ENCODE data around the gene FAM98C.

The FAM98C gene

GRCh38 chr19:38451629-38452028 lies 48.7 kb downstream of the FAM98C start:
- no peak for TF ChIP-seq CTCF (conservative IDR thresholded peaks at IDR 0.05; ENCODE audit: low read depth, low read length)

DNA sequence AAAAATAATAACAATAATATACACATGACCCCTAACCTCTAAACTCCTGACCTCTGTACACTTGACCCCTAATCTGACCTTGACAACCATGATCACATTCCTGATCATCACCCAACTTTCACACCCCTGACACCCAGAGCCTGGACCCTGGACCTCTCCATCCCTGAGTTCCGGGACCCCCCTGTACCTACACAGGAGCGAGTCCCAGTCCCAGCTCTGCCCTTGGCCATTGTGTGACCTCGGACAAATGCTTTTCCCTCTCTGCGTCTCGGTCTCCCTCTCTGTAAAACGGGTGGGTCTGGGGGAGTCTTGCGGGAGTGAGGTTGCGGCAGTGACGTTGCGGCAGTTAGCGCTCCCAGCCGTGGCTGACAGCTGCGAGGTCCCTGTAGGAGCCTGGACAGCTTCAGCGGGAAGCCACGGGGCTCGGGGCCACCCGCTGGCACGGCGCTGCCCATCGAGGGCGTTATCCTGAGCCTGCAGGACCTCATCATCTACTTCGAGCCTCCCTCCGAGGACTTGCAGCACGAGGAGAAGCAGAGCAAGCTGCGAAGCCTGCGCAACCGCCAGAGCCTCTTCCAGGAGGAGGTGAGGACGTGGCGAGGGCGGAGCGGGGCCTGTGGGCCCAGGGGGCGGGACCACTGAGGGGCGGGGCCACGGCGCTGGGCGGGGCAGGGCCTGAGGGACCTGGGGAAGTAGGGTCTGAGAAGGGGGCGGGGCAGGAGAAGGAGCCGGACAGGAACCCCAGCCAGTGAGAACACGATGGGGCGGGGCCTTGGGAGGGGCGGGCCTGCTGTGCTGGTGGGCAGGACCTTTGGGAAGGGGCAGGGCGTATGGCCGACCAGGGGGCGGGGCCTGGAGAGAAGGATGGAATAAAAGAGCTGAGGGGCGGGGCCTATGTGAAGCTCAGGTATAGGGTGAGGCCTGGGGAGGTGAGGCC lies 49.8 kb downstream of the FAM98C start:
- Histone ChIP-seq H3K79me2 (ENCODE audit: insufficient read depth, low read depth) (no peaks in the 10 kb centered on the region), H3K4me2 (no peak overlapping the region), H2AFZ (ENCODE audit: low read depth) (no peak overlapping the region), H4K20me1 (ENCODE audit: insufficient read depth) (no peaks in the 10 kb centered on the region), H3K27me3 (ENCODE audit: insufficient read depth, low read depth) (peaks cover 33% of the 10 kb centered on the region), H3K4me3 (IDR thresholded peaks at IDR 0.05; ENCODE audit: insufficient read depth, low read depth, low read length) (no peak overlapping the region), H3K27ac (no peak overlapping the region), H3K36me3 (ENCODE audit: insufficient read depth) (no peaks in the 10 kb centered on the region), H3K4me1 (ENCODE audit: low read depth, poor library complexity, severe bottlenecking) (no peaks in the 10 kb centered on the region), H3K9ac (no peak overlapping the region)
- no peak for TF ChIP-seq CTCF (conservative IDR thresholded peaks at IDR 0.05; ENCODE audit: low read depth, low read length)

More at GRCh38 chr19:38451629-38452028, 48.7 kb downstream of the FAM98C start:
- Histone ChIP-seq H3K27me3 (ENCODE audit: insufficient read depth, low read depth) (peaks cover 24% of the 10 kb centered on the region), H3K36me3 (ENCODE audit: insufficient read depth) (no peaks in the 10 kb centered on the region), H3K9ac (no peak overlapping the region), H3K27ac (no peak overlapping the region), H3K4me2 (no peak overlapping the region), H2AFZ (ENCODE audit: low read depth) (no peak overlapping the region), H3K79me2 (ENCODE audit: insufficient read depth, low read depth) (no peaks in the 10 kb centered on the region), H4K20me1 (ENCODE audit: insufficient read depth) (no peaks in the 10 kb centered on the region), H3K4me1 (ENCODE audit: low read depth, poor library complexity, severe bottlenecking) (no peaks in the 10 kb centered on the region), H3K4me3 (IDR thresholded peaks at IDR 0.05; ENCODE audit: insufficient read depth, low read depth, low read length) (no peak overlapping the region)

GRCh38 chr19:38453596-38453995 lies 50.7 kb downstream of the FAM98C start:
- Histone ChIP-seq H4K20me1 (ENCODE audit: insufficient read depth) (no peaks in the 10 kb centered on the region), H3K9ac (no peak overlapping the region), H3K4me2 (no peak overlapping the region), H3K4me1 (ENCODE audit: low read depth, poor library complexity, severe bottlenecking) (no peaks in the 10 kb centered on the region), H3K4me3 (IDR thresholded peaks at IDR 0.05; ENCODE audit: insufficient read depth, low read depth, low read length) (no peak overlapping the region), H2AFZ (ENCODE audit: low read depth) (no peak overlapping the region), H3K27ac (no peak overlapping the region), H3K36me3 (ENCODE audit: insufficient read depth) (no peaks in the 10 kb centered on the region), H3K27me3 (ENCODE audit: insufficient read depth, low read depth) (peaks cover 37% of the 10 kb centered on the region), H3K79me2 (ENCODE audit: insufficient read depth, low read depth) (no peaks in the 10 kb centered on the region)
- TF ChIP-seq CTCF (conservative IDR thresholded peaks at IDR 0.05; ENCODE audit: low read depth, low read length), result no peak

DNA sequence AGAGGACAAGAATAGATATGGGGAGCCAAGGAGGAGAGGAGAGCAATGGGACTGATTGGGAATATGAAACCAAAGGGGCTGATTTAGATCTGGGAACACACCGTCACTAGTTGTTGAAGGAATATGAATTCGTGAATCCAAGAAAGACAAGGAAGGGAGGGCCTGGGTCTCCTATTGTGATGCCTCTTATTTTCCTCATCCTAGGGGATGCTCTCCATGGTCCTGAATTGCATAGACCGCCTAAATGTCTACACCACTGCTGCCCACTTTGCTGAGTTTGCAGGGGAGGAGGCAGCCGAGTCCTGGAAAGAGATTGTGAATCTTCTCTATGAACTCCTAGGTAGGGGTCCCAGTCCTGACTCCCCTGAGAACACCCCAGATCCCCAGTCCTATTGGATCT lies 52.1 kb downstream of the FAM98C start:
- TF ChIP-seq CTCF (conservative IDR thresholded peaks at IDR 0.05; ENCODE audit: low read depth, low read length), result no peak
- peaks cover 31% of the 10 kb centered on the region for H3K27me3 ChIP-seq (ENCODE audit: insufficient read depth, low read depth)

More for the DNA sequence above, 52.1 kb downstream of the FAM98C start:
- no peaks in the 10 kb centered on the region for H3K79me2 ChIP-seq (ENCODE audit: insufficient read depth, low read depth)
- H3K4me1 ChIP-seq (ENCODE audit: low read depth, poor library complexity, severe bottlenecking), result no peaks in the 10 kb centered on the region
- H3K36me3 ChIP-seq (ENCODE audit: insufficient read depth), result no peaks in the 10 kb centered on the region
- H3K4me3 ChIP-seq (IDR thresholded peaks at IDR 0.05; ENCODE audit: insufficient read depth, low read depth, low read length), result no peak overlapping the region
- H3K27ac ChIP-seq, result no peak overlapping the region
- no peak overlapping the region for H2AFZ ChIP-seq (ENCODE audit: low read depth)
- no peaks in the 10 kb centered on the region for H4K20me1 ChIP-seq (ENCODE audit: insufficient read depth)
- H3K4me2 ChIP-seq, result no peak overlapping the region
- no peak overlapping the region for H3K9ac ChIP-seq
